ENCODE measurements around the gene MAU2. TPM values are rescaled to one million over a fixed set of nuclear protein-coding genes. Genes with fewer than 3 reads are reported as not detected.

The MAU2 gene
- total and polyA plus RNA-seq, 2 of the 8 experiments (the other 6 are each of a cell fraction or from before 2014, with no cell fraction given): 32.0 to 40.8 TPM

GRCh38 chr19:19285686-19286085, 34.9 kb upstream of the MAU2 start (continued):
- TF ChIP-seq GABPA (IDR thresholded peaks at IDR 0.05; ENCODE audit: borderline replicate concordance, insufficient read depth, low read length) (no peak), POU5F1 (IDR thresholded peaks at IDR 0.05; ENCODE audit: low read depth, low read length) (no peak), SIN3A (conservative IDR thresholded peaks at IDR 0.05 in 1 of 2, IDR thresholded peaks at IDR 0.05 in 1 of 2; ENCODE audit: low read depth in 1 of 2, low read length in 2 of 2) (no peak), TEAD4 (IDR thresholded peaks at IDR 0.05; ENCODE audit: low read depth, low read length) (no peak), CHD2 (IDR thresholded peaks at IDR 0.05; ENCODE audit: low read length) (no peak), RAD21 (IDR thresholded peaks at IDR 0.05 in 1 of 2, conservative IDR thresholded peaks at IDR 0.05 in 1 of 2; ENCODE audit: low read depth in 2 of 2, low read length in 2 of 2) (no peak)
